Measurements from ENCODE around the gene RIMBP2.

Gene RIMBP2

DNA sequence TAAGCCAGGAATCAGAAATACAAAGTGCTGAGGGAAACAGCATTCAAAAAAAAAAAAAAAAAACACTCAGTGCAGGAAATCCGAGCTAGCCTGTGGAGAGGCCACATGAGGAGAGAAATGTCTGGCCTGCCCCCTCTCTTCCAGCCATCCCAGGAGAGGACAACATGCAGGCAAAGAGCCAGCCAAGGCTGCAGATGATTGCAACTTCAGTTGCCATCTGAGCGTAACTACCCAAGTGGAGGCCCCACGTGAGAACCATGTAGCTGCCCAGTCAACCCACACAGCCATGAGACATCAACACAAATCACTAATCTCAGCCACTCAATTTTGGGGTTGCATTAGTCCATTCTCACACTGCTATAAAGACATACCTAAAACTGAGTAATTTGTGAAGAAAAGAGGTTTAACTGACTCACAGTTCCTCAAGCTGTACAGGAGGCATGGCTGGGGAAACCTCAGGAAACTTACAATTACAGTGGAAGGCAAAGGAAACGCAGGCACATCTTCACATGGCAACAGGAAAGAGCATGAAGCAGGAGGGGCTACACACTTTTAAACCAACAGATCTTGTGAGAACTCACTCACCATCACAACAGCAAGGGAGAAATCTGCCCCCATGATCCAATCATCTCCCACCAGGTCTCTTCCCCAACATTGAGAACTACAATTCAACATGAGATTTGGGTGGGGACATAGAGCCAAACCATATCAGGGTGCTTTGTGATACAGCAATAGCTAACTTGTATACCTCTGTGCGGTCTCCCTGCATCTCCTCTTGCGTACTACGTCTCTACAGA is 217.3 kb downstream of the RIMBP2 start:
- no peak for DNase-seq

DNA sequence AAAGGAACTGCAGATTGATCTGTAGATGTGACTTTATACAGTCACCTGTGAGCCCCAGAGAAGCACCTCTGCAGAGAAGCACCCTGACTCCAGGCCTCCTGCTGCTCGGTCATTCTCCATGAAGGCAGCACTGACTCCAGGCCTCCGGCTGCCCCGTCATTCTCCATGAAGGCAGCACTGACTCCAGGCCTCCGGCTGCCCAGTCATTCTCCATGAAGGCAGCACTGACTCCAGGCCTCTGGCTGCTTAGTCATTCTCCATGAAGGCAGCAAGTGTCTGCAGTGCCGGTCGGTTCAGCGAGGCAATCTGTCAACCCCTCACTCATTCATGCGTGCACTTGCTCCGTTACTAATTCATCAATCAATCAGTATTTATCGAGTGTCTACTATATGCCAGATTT is 218.1 kb downstream of the RIMBP2 start:
- DNase-seq = no peak

DNA sequence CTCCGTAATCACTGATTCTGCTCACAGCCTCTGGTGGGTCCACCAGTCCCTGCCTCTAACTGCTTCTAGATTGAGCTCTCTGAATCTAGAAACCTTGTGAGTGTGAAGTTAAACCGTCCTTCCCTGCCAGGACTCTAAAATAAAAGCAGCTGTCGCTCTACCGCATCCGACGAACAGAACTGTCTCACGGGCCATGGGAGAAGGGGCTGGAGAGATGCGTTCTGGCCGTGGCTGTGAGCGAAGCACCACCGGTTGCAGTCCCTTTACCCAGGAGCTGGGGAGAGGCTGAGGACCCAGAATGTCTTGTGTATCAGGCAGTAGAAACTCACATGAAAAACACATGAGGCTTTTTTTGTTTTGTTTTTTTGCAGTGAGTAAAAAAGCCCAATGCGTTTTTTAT is 218.8 kb downstream of the RIMBP2 start:
- no peak for DNase-seq

DNA sequence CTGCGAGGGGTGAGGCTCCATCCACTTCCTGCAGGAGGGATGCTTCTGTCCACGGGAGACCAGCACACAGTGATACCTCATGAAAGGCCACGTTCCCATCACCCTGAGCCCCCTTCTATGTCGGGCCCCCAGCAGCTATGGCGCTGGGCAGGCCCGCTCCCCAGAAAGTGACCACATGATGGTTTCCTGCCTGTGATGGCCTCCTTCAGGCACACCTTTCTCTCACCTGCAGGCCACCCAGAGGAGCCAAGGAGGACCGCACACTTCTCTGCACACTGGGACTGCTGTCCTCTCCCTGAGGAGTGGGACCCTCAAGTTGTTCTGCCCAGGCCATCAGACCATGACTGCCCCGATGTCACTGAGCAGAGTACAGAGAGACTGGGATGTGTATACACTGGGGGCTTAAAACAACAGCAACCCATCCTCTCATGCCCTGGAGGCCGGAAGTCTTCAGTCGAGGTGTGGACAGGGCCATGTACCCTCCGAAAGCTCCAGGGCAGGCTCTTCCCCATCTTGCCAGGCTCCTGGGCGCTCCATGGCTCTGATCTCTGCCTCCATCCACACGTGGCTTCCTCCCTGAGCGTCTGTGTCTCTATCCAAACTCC is 219.5 kb downstream of the RIMBP2 start:
- DNase-seq = no peak

GRCh38 chr12:130495156-130495555 is 220.9 kb downstream of the RIMBP2 start:
- DNase-seq = no peak

DNA sequence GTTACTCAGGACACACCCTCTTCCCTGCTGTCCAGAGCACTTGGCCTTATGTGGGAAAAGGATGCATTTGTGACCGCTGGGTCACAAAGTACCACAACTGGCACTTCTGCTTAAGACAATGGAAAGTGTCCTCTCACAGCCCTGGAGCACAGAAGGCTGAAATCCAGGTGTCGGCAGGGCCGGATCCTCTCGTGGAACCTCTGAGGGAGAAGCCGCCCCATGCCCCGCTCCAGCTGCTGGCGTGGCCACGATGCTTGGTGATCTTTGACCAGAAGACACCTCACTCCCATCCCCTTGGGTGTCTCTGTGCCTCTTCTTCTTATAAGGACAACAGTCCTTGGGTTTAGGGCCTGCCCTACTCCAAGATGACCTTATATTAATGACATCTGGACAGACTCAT is 221.4 kb downstream of the RIMBP2 start:
- no peak for DNase-seq

GRCh38 chr12:130493951-130494350 is 222.1 kb downstream of the RIMBP2 start:
- no peak for DNase-seq

GRCh38 chr12:130491421-130492357 is 224.4 kb downstream of the RIMBP2 start:
- no peak for DNase-seq

- DNase-seq = no peak
Observed at GRCh38 chr12:130490674-130491073, 225.4 kb downstream of the RIMBP2 start.

DNA sequence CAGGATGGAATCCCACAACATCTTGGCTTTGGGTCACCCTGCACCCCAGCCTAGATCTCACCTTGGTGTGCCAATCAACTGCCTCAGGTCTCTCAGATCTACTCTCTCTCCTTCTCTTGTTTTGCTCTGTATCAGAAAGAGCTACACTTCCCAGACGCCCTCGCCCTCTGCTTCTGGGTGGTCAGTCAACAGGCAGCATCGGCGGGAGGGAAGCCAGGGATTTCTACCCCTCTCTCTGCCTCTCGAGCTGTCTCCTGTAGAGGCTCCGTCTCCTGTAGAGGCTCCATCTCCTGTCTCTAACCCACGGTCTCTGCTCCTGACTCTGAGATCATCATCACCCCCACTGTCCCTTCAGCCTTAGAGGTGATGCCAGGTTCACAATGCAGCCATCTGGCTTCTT is 226.8 kb downstream of the RIMBP2 start:
- DNase-seq = no peak

- no peak for DNase-seq
Observed at GRCh38 chr12:130488358-130488710, 227.8 kb downstream of the RIMBP2 start.

DNA sequence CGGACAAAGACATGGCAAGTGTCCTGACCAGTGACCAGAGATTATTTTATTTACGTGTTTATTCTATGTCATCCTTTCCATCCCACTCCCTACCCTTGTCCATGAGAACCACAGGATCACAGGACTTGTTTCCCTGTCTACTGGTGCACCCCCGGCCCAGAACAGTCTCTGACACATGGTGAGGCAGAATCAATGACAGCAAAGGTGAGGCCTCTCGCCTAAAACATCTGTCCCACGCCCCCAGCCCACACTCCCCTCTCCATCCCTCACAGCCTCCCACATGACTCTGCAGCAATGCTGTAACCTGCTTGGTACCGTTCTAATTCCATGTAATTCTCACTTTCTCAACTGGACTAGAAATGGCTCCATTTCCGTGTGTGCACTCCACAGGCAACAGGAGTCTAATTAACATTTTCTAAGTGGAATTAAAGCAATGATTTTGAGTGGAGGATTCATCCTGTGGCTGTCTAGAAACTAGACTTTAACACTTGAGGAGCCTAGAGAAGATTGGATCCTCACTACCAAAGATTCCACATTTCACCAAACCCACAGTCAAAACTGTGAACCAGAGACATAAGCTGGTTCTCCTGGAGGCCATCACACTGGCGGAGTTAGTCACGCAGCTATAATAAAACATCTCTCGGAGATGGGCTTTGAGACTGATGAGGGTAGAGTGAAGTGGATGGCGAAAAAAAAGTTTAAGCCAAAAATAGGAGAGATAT is 228.3 kb downstream of the RIMBP2 start:
- DNase-seq = no peak

GRCh38 chr12:130486891-130487416 is 229.1 kb downstream of the RIMBP2 start:
- no peak for DNase-seq

- no peak for DNase-seq
Observed at GRCh38 chr12:130486146-130486435, 230.0 kb downstream of the RIMBP2 start.

- DNase-seq = no peak
Observed at GRCh38 chr12:130485291-130486145, 230.6 kb downstream of the RIMBP2 start.

GRCh38 chr12:130484221-130484620 is 231.9 kb downstream of the RIMBP2 start:
- no peak for DNase-seq

DNA sequence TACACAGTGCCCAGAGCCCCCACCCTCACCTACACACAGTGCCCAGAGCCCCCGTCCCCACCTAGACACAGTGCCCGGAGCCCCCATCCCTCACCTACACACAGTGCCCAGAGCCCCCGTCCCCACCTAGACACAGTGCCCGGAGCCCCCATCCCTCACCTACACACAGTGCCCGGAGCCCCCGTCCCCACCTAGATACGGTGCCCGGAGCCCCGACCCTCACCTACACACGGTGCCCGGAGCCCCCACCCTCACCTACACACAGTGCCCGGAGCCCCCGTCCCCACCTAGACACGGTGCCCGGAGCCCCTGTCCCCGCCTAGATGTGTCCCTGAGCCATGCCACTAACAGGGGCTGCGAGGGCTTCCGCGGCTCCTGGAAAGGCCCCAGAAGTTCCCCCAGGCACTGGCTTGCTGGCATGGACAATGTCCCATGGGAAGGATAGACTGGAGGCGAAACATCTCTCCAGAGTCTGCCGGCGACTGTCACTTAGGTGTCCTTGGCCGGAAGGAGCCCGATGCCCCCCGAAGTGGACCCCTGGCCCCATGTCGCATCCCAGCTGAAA is 232.4 kb downstream of the RIMBP2 start:
- no peak for DNase-seq

- no peak for DNase-seq
Observed at GRCh38 chr12:130482448-130482847, 233.7 kb downstream of the RIMBP2 start.

- no peak for DNase-seq
Observed at GRCh38 chr12:130481392-130481879, 234.7 kb downstream of the RIMBP2 start.

DNA sequence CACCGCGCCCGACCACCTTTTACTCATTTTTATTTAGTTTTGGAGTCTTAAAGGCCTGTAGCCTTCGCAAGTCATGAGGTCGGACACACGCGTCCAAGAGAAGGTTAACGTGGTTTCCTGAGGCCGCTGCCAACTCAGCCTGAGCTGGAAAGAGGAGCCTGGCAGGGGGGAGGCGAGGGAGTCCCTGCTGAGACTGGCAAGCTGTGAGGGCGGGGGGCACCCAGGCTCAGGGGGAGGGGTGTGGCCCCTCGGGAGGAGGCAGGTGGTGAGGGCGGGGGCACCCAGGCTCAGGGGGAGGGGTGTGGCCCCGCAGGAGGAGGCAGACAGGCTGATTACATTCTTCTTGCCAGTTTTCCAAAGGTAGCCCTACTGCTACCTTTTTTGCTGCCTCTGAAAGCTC is 235.2 kb downstream of the RIMBP2 start:
- DNase-seq = no peak

DNA sequence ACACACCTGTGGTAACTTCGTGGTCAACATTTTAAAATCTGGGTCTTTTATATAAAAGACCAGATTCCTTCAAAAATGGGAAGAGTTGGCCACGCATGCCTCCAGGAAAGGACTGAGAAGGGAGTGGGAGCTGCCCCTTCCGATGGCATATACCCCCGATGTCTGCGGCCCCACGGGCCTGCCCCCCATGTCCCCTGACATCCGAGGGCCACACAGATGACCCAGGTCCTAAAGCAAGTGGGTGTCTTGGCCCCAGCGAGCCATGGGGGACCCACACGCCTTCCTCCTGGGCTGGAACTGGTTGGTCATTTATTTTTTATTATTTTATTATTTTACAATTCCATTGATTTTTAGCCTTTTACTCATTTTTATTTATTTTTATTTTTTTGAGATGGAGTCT is 235.9 kb downstream of the RIMBP2 start:
- DNase-seq = no peak
